ENCODE data around the gene PELI1.

Gene PELI1

DNA sequence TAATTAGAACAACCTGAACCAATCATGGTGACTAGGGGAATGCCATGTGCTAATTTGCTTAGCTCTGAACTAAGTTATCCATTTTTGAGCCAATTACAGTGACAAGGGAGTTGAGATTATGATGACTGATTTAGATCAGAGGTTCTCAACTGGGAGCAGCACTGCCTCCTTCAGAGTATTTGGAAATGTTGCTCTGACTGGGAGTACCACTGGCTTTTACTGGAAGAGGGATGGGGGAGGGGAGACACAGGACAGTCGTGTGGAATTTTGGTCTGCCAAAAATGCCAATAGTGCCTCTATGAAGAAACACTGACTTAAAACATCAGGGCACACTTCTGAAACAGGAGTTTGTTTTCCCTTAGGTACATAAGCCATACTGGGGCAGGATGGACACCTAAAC, 76.9 kb downstream of the PELI1 start:
- TF ChIP-seq ARNTL (CRISPR knock-in tag; IDR thresholded peaks at IDR 0.05; ENCODE audit: borderline replicate concordance, low read depth): no peak
- no peak for TF ChIP-seq ZNF70 (CRISPR knock-in tag; IDR thresholded peaks at IDR 0.05)
- no peak for TF ChIP-seq ZNF565 (CRISPR knock-in tag; conservative IDR thresholded peaks at IDR 0.05; ENCODE audit: low read depth)
- no peak for TF ChIP-seq TOX (CRISPR knock-in tag; IDR thresholded peaks at IDR 0.05; ENCODE audit: borderline replicate concordance)
- TF ChIP-seq, protein P1, sequence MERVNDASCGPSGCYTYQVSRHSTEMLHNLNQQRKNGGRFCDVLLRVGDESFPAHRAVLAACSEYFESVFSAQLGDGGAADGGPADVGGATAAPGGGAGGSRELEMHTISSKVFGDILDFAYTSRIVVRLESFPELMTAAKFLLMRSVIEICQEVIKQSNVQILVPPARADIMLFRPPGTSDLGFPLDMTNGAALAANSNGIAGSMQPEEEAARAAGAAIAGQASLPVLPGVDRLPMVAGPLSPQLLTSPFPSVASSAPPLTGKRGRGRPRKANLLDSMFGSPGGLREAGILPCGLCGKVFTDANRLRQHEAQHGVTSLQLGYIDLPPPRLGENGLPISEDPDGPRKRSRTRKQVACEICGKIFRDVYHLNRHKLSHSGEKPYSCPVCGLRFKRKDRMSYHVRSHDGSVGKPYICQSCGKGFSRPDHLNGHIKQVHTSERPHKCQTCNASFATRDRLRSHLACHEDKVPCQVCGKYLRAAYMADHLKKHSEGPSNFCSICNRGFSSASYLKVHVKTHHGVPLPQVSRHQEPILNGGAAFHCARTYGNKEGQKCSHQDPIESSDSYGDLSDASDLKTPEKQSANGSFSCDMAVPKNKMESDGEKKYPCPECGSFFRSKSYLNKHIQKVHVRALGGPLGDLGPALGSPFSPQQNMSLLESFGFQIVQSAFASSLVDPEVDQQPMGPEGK (CRISPR knock-in tag; IDR thresholded peaks at IDR 0.05; ENCODE audit: borderline replicate concordance): no peak
- no peak for TF ChIP-seq BACH2 (CRISPR knock-in tag; IDR thresholded peaks at IDR 0.05; ENCODE audit: borderline replicate concordance)
- TF ChIP-seq ESRRG (CRISPR knock-in tag; IDR thresholded peaks at IDR 0.05): no peak
- TF ChIP-seq ZNF8 (CRISPR knock-in tag; IDR thresholded peaks at IDR 0.05): no peak
- TF ChIP-seq, protein P2, sequence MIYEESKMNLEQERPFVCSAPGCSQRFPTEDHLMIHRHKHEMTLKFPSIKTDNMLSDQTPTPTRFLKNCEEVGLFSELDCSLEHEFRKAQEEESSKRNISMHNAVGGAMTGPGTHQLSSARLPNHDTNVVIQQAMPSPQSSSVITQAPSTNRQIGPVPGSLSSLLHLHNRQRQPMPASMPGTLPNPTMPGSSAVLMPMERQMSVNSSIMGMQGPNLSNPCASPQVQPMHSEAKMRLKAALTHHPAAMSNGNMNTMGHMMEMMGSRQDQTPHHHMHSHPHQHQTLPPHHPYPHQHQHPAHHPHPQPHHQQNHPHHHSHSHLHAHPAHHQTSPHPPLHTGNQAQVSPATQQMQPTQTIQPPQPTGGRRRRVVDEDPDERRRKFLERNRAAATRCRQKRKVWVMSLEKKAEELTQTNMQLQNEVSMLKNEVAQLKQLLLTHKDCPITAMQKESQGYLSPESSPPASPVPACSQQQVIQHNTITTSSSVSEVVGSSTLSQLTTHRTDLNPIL (CRISPR knock-in tag; IDR thresholded peaks at IDR 0.05; ENCODE audit: low read depth): no peak
- TF ChIP-seq, protein P3, sequence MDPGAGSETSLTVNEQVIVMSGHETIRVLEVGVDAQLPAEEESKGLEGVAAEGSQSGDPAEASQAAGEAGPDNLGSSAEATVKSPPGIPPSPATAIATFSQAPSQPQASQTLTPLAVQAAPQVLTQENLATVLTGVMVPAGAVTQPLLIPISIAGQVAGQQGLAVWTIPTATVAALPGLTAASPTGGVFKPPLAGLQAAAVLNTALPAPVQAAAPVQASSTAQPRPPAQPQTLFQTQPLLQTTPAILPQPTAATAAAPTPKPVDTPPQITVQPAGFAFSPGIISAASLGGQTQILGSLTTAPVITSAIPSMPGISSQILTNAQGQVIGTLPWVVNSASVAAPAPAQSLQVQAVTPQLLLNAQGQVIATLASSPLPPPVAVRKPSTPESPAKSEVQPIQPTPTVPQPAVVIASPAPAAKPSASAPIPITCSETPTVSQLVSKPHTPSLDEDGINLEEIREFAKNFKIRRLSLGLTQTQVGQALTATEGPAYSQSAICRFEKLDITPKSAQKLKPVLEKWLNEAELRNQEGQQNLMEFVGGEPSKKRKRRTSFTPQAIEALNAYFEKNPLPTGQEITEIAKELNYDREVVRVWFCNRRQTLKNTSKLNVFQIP (CRISPR knock-in tag; IDR thresholded peaks at IDR 0.05; ENCODE audit: borderline replicate concordance, low read depth): no peak
- TF ChIP-seq OSR1 (CRISPR knock-in tag; IDR thresholded peaks at IDR 0.05): no peak
- TF ChIP-seq, protein P4, sequence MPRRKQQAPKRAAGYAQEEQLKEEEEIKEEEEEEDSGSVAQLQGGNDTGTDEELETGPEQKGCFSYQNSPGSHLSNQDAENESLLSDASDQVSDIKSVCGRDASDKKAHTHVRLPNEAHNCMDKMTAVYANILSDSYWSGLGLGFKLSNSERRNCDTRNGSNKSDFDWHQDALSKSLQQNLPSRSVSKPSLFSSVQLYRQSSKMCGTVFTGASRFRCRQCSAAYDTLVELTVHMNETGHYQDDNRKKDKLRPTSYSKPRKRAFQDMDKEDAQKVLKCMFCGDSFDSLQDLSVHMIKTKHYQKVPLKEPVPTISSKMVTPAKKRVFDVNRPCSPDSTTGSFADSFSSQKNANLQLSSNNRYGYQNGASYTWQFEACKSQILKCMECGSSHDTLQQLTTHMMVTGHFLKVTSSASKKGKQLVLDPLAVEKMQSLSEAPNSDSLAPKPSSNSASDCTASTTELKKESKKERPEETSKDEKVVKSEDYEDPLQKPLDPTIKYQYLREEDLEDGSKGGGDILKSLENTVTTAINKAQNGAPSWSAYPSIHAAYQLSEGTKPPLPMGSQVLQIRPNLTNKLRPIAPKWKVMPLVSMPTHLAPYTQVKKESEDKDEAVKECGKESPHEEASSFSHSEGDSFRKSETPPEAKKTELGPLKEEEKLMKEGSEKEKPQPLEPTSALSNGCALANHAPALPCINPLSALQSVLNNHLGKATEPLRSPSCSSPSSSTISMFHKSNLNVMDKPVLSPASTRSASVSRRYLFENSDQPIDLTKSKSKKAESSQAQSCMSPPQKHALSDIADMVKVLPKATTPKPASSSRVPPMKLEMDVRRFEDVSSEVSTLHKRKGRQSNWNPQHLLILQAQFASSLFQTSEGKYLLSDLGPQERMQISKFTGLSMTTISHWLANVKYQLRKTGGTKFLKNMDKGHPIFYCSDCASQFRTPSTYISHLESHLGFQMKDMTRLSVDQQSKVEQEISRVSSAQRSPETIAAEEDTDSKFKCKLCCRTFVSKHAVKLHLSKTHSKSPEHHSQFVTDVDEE (CRISPR knock-in tag; IDR thresholded peaks at IDR 0.05): no peak
- no peak for TF ChIP-seq ZFP30 (CRISPR knock-in tag; IDR thresholded peaks at IDR 0.05)
- no peak for TF ChIP-seq SNAI2 (CRISPR knock-in tag; IDR thresholded peaks at IDR 0.05)
- TF ChIP-seq ZC3H10 (CRISPR knock-in tag; IDR thresholded peaks at IDR 0.05): no peak
- no peak for TF ChIP-seq CSDC2 (CRISPR knock-in tag; IDR thresholded peaks at IDR 0.05)
- TF ChIP-seq GLIS3 (CRISPR knock-in tag; IDR thresholded peaks at IDR 0.05): no peak
- TF ChIP-seq TCF4 (CRISPR knock-in tag; IDR thresholded peaks at IDR 0.05; ENCODE audit: borderline replicate concordance): no peak
- no peak for TF ChIP-seq PPARA (CRISPR knock-in tag; IDR thresholded peaks at IDR 0.05; ENCODE audit: borderline replicate concordance)
- no peak for TF ChIP-seq ZFP3 (CRISPR knock-in tag; IDR thresholded peaks at IDR 0.05)
- ATAC-seq: no peak

DNA sequence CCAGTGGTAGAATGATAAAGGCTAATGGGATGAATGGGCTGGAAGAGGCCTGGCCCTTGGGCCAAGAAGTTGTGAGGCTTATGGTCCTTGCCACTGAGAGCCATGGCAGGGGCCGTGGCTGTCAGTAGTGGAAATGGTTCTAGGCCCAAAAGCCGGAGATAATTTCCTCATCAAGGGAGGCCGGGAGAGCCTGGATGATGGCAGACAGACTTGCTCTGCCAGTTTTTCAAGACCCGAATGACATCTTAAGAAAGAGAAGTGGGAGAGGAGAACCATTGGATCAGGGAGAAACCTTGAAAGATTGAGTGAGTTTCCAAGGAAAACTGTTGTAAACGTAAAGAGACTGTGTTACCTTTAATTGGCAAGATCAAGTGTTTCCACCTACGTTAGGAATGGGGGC, 78.7 kb downstream of the PELI1 start:
- ATAC-seq: no peak
- no peak for TF ChIP-seq OSR1 (CRISPR knock-in tag; IDR thresholded peaks at IDR 0.05)
- TF ChIP-seq TCF4 (CRISPR knock-in tag; IDR thresholded peaks at IDR 0.05; ENCODE audit: borderline replicate concordance): no peak
- no peak for TF ChIP-seq ZFP30 (CRISPR knock-in tag; IDR thresholded peaks at IDR 0.05)
- TF ChIP-seq RARB (CRISPR knock-in tag; IDR thresholded peaks at IDR 0.05): no peak
- TF ChIP-seq, protein P3 (CRISPR knock-in tag; IDR thresholded peaks at IDR 0.05; ENCODE audit: borderline replicate concordance, low read depth): no peak
- TF ChIP-seq, protein P5, sequence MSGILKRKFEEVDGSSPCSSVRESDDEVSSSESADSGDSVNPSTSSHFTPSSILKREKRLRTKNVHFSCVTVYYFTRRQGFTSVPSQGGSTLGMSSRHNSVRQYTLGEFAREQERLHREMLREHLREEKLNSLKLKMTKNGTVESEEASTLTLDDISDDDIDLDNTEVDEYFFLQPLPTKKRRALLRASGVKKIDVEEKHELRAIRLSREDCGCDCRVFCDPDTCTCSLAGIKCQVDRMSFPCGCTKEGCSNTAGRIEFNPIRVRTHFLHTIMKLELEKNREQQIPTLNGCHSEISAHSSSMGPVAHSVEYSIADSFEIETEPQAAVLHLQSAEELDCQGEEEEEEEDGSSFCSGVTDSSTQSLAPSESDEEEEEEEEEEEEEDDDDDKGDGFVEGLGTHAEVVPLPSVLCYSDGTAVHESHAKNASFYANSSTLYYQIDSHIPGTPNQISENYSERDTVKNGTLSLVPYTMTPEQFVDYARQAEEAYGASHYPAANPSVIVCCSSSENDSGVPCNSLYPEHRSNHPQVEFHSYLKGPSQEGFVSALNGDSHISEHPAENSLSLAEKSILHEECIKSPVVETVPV (CRISPR knock-in tag; IDR thresholded peaks at IDR 0.05): no peak
- no peak for TF ChIP-seq ZNF565 (CRISPR knock-in tag; conservative IDR thresholded peaks at IDR 0.05; ENCODE audit: low read depth)
- no peak for TF ChIP-seq ZFP3 (CRISPR knock-in tag; IDR thresholded peaks at IDR 0.05)
- no peak for TF ChIP-seq ZNF8 (CRISPR knock-in tag; IDR thresholded peaks at IDR 0.05)
- no peak for TF ChIP-seq GLIS3 (CRISPR knock-in tag; IDR thresholded peaks at IDR 0.05)
- TF ChIP-seq, protein P4 (CRISPR knock-in tag; IDR thresholded peaks at IDR 0.05): no peak
- TF ChIP-seq SNAI2 (CRISPR knock-in tag; IDR thresholded peaks at IDR 0.05): no peak
- TF ChIP-seq ZC3H10 (CRISPR knock-in tag; IDR thresholded peaks at IDR 0.05): no peak
- TF ChIP-seq ESRRG (CRISPR knock-in tag; IDR thresholded peaks at IDR 0.05): no peak
- TF ChIP-seq, protein P2 (CRISPR knock-in tag; IDR thresholded peaks at IDR 0.05; ENCODE audit: low read depth): no peak
- TF ChIP-seq CSDC2 (CRISPR knock-in tag; IDR thresholded peaks at IDR 0.05): no peak

Measured in SK-N-SH treated with all-trans-retinoic acid at 6 μM for 48 hours (cell line).